OCI-LY3 (cell line): Measurements from ENCODE around the gene PHLDA1.
"Not testable (repeated sequence)": the region's sequence is repeated elsewhere in the genome, so short reads cannot be mapped to it uniquely, and the experiment has no call there.

Experiments
- H2AFZ ChIP-seq: fragments of 200-600, 300-600 bp; shearing (Covaris generic); 2 replicates; pipeline ENCODE4 v1.6.0; 2014; ENCODE audit warnings: antibody characterized with exemption, low read depth, low read length
- H3K27ac ChIP-seq: fragments of 200-600, 300-600 bp; sonication (generic); 2 replicates; pipeline ENCODE4 v1.5.1; 2014; ENCODE audit warnings: mild to moderate bottlenecking, low read length, moderate library complexity, mixed read lengths
- H3K27me3 ChIP-seq: fragments of 200-600, 300-600 bp; sonication (generic); 2 replicates; pipeline ENCODE4 v1.6.1; 2014; ENCODE audit warnings: low read depth, low read length, mixed read lengths
- H3K36me3 ChIP-seq: fragments of 200-600, 300-600 bp; sonication (generic); replicated peaks from 2 replicates; pipeline ENCODE3; 2014; ENCODE audit warnings: low read depth, low read length, mixed read lengths
- H3K4me1 ChIP-seq: fragments of 300-600, 200-600 bp; sonication (generic); 2 replicates; pipeline ENCODE4 v1.6.1; 2014; ENCODE audit warnings: low read length, mixed read lengths
- H3K4me2 ChIP-seq: fragments of 200-600, 300-600 bp; sonication (generic); 2 replicates; pipeline ENCODE4 v1.6.1; 2014; ENCODE audit warnings: low read length, mixed read lengths
- H3K4me3 ChIP-seq: fragments of 300-600, 200-600 bp; sonication (generic); 2 replicates; pipeline ENCODE4 v1.5.1; 2014; ENCODE audit warnings: antibody characterized with exemption, mild to moderate bottlenecking, low read length, moderate library complexity
- H3K79me2 ChIP-seq: fragments of 300-600, 200-600 bp; shearing (Covaris generic); 2 replicates; pipeline ENCODE4 v1.6.1; 2014; ENCODE audit warnings: mild to moderate bottlenecking, low read length, mixed read lengths
- H3K9ac ChIP-seq: fragments of 300-600, 200-600 bp; shearing (Covaris generic); 2 replicates; pipeline ENCODE4 v1.6.0; 2014; ENCODE audit warnings: mild to moderate bottlenecking, low read length, moderate library complexity
- H3K9me3 ChIP-seq: fragments of 200-600, 300-600 bp; shearing (Covaris generic); 2 replicates; pipeline ENCODE4 v1.6.1; 2014; ENCODE audit warnings: low read length, mixed read lengths; ENCODE audit not compliant: insufficient read depth
- H4K20me1 ChIP-seq: fragments of 200-600, 300-600 bp; sonication (generic); 2 replicates; pipeline ENCODE4 v1.6.1; 2016; ENCODE audit warnings: low read length, mixed read lengths; ENCODE audit not compliant: insufficient read depth
- EZH2phosphoT487 ChIP-seq: fragments of 200-600 bp; shearing (Covaris generic); IDR thresholded peaks from 2 replicates; pipeline ENCODE4 v1.6.1; 2018; ENCODE audit warnings: antibody characterized with exemption, mixed run types, low read depth
- TF ChIP-seq, protein P1 (sequence below): fragments of 200-600, 300-600 bp; sonication (generic); IDR thresholded peaks from 2 replicates; pipeline ENCODE4 v1.5.1; 2014; ENCODE audit warnings: antibody characterized with exemption, low read length, low read depth

PHLDA1 gene

GRCh38 chr12:75986001-75986746 is 45.4 kb downstream of the PHLDA1 start:
- Histone ChIP-seq H3K36me3 (no peaks in the 10 kb centered on the region), H3K9ac (peak overlapping the region; percentile 11; the same call in 1 of the 2 replicates), H3K79me2 (no peaks in the 10 kb centered on the region), H4K20me1 (no peaks in the 10 kb centered on the region), H3K27ac (no peak overlapping the region), H3K4me3 (peak overlapping the region; percentile 61), H2AFZ (no peak overlapping the region), H3K9me3 (no peaks in the 10 kb centered on the region), H3K4me2 (peak overlapping the region; percentile 82), H3K4me1 (peaks cover 36% of the 10 kb centered on the region), H3K27me3 (peaks cover 13% of the 10 kb centered on the region)
- TF ChIP-seq EZH2phosphoT487 = no peak
- TF ChIP-seq, protein P1, sequence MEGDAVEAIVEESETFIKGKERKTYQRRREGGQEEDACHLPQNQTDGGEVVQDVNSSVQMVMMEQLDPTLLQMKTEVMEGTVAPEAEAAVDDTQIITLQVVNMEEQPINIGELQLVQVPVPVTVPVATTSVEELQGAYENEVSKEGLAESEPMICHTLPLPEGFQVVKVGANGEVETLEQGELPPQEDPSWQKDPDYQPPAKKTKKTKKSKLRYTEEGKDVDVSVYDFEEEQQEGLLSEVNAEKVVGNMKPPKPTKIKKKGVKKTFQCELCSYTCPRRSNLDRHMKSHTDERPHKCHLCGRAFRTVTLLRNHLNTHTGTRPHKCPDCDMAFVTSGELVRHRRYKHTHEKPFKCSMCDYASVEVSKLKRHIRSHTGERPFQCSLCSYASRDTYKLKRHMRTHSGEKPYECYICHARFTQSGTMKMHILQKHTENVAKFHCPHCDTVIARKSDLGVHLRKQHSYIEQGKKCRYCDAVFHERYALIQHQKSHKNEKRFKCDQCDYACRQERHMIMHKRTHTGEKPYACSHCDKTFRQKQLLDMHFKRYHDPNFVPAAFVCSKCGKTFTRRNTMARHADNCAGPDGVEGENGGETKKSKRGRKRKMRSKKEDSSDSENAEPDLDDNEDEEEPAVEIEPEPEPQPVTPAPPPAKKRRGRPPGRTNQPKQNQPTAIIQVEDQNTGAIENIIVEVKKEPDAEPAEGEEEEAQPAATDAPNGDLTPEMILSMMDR = no peak

GRCh38 chr12:75985566-75985965 is 46.0 kb downstream of the PHLDA1 start:
- Histone ChIP-seq H4K20me1 (no peaks in the 10 kb centered on the region), H3K36me3 (no peaks in the 10 kb centered on the region), H3K4me1 (peaks cover 40% of the 10 kb centered on the region), H3K27me3 (peaks cover 13% of the 10 kb centered on the region), H2AFZ (no peak overlapping the region), H3K4me2 (peak overlapping the region; percentile 82), H3K9ac (no peak overlapping the region), H3K4me3 (peak overlapping the region; percentile 61), H3K79me2 (no peaks in the 10 kb centered on the region), H3K27ac (no peak overlapping the region), H3K9me3 (no peaks in the 10 kb centered on the region)
- TF ChIP-seq, protein P1 = no peak
- TF ChIP-seq EZH2phosphoT487 = no peak

- H4K20me1 ChIP-seq = no peaks in the 10 kb centered on the region
- H3K79me2 ChIP-seq = no peaks in the 10 kb centered on the region
- no peak overlapping the region for H3K4me2 ChIP-seq
- H3K4me3 ChIP-seq = no peak overlapping the region
- H2AFZ ChIP-seq = no peak overlapping the region
- TF ChIP-seq, protein P1 = no peak
- no peak for TF ChIP-seq EZH2phosphoT487
- peaks cover 44% of the 10 kb centered on the region for H3K4me1 ChIP-seq
- no peaks in the 10 kb centered on the region for H3K36me3 ChIP-seq
- H3K9me3 ChIP-seq = no peaks in the 10 kb centered on the region
- H3K27ac ChIP-seq = no peak overlapping the region
- no peak overlapping the region for H3K9ac ChIP-seq
- H3K27me3 ChIP-seq = peaks cover 13% of the 10 kb centered on the region
These were observed 46.9 kb downstream of the PHLDA1 start for GRCh38 chr12:75984577-75985182.

- H3K4me3 ChIP-seq, H2AFZ ChIP-seq, H3K9ac ChIP-seq, H3K9me3 ChIP-seq, H3K79me2 ChIP-seq, H3K36me3 ChIP-seq, H3K27ac ChIP-seq, H4K20me1 ChIP-seq, H3K4me2 ChIP-seq: not testable (repeated sequence)
- Histone ChIP-seq H3K4me1 (peaks cover 52% of the 10 kb centered on the region), H3K27me3 (peaks cover 13% of the 10 kb centered on the region)
These were observed 47.7 kb downstream of the PHLDA1 start for GRCh38 chr12:75983851-75984250.
